HEK293 (cell line): ENCODE results near the gene KLF16.

Experiments used
- CTCF ChIA-PET: fragments of 350-600 bp; formaldehyde crosslinking; extraction: SDS; loops from one replicate; lab custom pipeline; 2021; ENCODE audit warnings: antibody characterized with exemption; lab: Yijun Ruan, JAX
- POLR2A ChIA-PET: fragments of 300-600 bp; formaldehyde crosslinking; extraction: SDS; loops from one replicate; lab custom pipeline; 2020; ENCODE audit warnings: antibody characterized with exemption, inconsistent platforms; lab: Yijun Ruan, JAX
- H3K27ac ChIP-seq: fragments of 200-500 bp; sonication (Bioruptor generic); 2 replicates; pipeline ENCODE4 v1.5.1; 2014; ENCODE audit warnings: low read depth, low read length, control low read depth, inconsistent platforms; ENCODE audit errors: extremely low read depth
- H3K36me3 ChIP-seq, 2 experiments: fragments of 200-500 bp in 1 of 2; sonication (Bioruptor generic) in 1 of 2; 1 replicate in 1 of 2; 2 replicates in 1 of 2; pipeline ENCODE4 v1.5.1; 2014 to 2017; ENCODE audit warnings: inconsistent platforms in 2 of 2, low read length in 2 of 2; ENCODE audit not compliant: control insufficient read depth in 2 of 2, insufficient read depth in 1 of 2
- H3K4me1 ChIP-seq: fragments of 200-500 bp; sonication (Bioruptor generic); 2 replicates; pipeline ENCODE4 v1.5.1; 2014; ENCODE audit warnings: mild to moderate bottlenecking, low read length, inconsistent platforms; ENCODE audit not compliant: control insufficient read depth, insufficient read depth
- H3K4me3 ChIP-seq: 2 replicates; pipeline ENCODE4 v1.5.1; 2011; ENCODE audit warnings: low read depth, mild to moderate bottlenecking, control low read depth, low read length, moderate library complexity
- H3K9me3 ChIP-seq: fragments of 200-500 bp; sonication (Bioruptor generic); 2 replicates; pipeline ENCODE4 v1.5.1; 2014; ENCODE audit warnings: low read depth, low read length, inconsistent platforms; ENCODE audit not compliant: control insufficient read depth, insufficient read depth
- HOXA7 ChIP-seq: sonication (generic); formaldehyde crosslinking; IDR thresholded peaks from 2 replicates; pipeline ENCODE4 v1.8.1; 2022; ENCODE audit warnings: missing genetic modification reagents, borderline replicate concordance
- HOXC10 ChIP-seq: sonication (generic); formaldehyde crosslinking; IDR thresholded peaks from 2 replicates; pipeline ENCODE4 v1.8.1; 2023; ENCODE audit warnings: mild to moderate bottlenecking, missing genetic modification reagents
- KLF10 ChIP-seq: fragments of 450-650 bp; IDR thresholded peaks from 2 replicates; pipeline ENCODE4 v1.5.1; 2018; ENCODE audit warnings: missing biosample characterization, mild to moderate bottlenecking, missing genetic modification characterization
- MEIS1 ChIP-seq: sonication (generic); formaldehyde crosslinking; IDR thresholded peaks from 2 replicates; pipeline ENCODE4 v1.8.1; 2022; ENCODE audit warnings: missing genetic modification reagents, mild to moderate bottlenecking, borderline replicate concordance
- MYNN ChIP-seq: fragments of 450-650 bp; formaldehyde crosslinking; IDR thresholded peaks from 2 replicates; pipeline ENCODE4 v1.5.1; 2016; ENCODE audit warnings: missing biosample characterization, missing genetic modification characterization, borderline replicate concordance
- YY2 ChIP-seq: fragments of 450-650 bp; formaldehyde crosslinking; IDR thresholded peaks from 2 replicates; pipeline ENCODE4 v1.5.1; 2016; ENCODE audit warnings: missing biosample characterization, missing genetic modification characterization
- ZBTB17 ChIP-seq: fragments of 450-650 bp; formaldehyde crosslinking; IDR thresholded peaks from 2 replicates; pipeline ENCODE4 v1.5.1; 2016; ENCODE audit warnings: missing biosample characterization, missing genetic modification characterization
- ZBTB21 ChIP-seq: fragments of 450-650 bp; formaldehyde crosslinking; IDR thresholded peaks from 2 replicates; pipeline ENCODE4 v1.5.1; 2017; ENCODE audit warnings: missing biosample characterization, missing genetic modification characterization
- ZNF112 ChIP-seq: fragments of 450-650 bp; formaldehyde crosslinking; IDR thresholded peaks from 2 replicates; pipeline ENCODE4 v1.5.0; 2017; ENCODE audit warnings: missing biosample characterization, missing genetic modification characterization
- ZNF23 ChIP-seq: fragments of 450-650 bp; formaldehyde crosslinking; IDR thresholded peaks from 2 replicates; pipeline ENCODE4 v1.5.1; 2016; ENCODE audit warnings: missing biosample characterization, missing genetic modification characterization, borderline replicate concordance
- ZNF24 ChIP-seq: fragments of 450-650 bp; formaldehyde crosslinking; IDR thresholded peaks from 2 replicates; pipeline ENCODE4 v1.5.1; 2016; ENCODE audit warnings: missing biosample characterization, missing genetic modification characterization
- ZNF302 ChIP-seq: fragments of 450-650 bp; formaldehyde crosslinking; IDR thresholded peaks from 2 replicates; pipeline ENCODE4 v1.5.1; 2016; ENCODE audit warnings: missing biosample characterization, missing genetic modification characterization, low read depth
- ZNF529 ChIP-seq: fragments of 450-650 bp; formaldehyde crosslinking; IDR thresholded peaks from 2 replicates; pipeline ENCODE4 v1.5.1; 2017; ENCODE audit warnings: missing genetic modification characterization, missing biosample characterization; ENCODE audit not compliant: insufficient replicate concordance
- ZNF560 ChIP-seq: fragments of 450-650 bp; formaldehyde crosslinking; IDR thresholded peaks from 2 replicates; pipeline ENCODE4 v1.5.1; 2017; ENCODE audit warnings: missing biosample characterization, missing genetic modification characterization, borderline replicate concordance
- ZNF837 ChIP-seq: fragments of 450-650 bp; formaldehyde crosslinking; IDR thresholded peaks from 2 replicates; pipeline ENCODE4 v1.5.1; 2016; ENCODE audit warnings: missing biosample characterization, missing genetic modification characterization
- TF ChIP-seq, protein P1 (sequence below): fragments of 450-650 bp; formaldehyde crosslinking; IDR thresholded peaks from 2 replicates; pipeline ENCODE4 v1.5.1; 2016; ENCODE audit warnings: missing biosample characterization, missing genetic modification characterization
- TF ChIP-seq, protein P2 (sequence below): fragments of 450-650 bp; formaldehyde crosslinking; optimal IDR thresholded peaks from 2 replicates; pipeline ENCODE3; 2016; ENCODE audit warnings: missing biosample characterization, mild to moderate bottlenecking, missing genetic modification characterization
- TF ChIP-seq, protein P3 (sequence below): fragments of 450-650 bp; formaldehyde crosslinking; IDR thresholded peaks from 2 replicates; pipeline ENCODE4 v1.5.1; 2016; ENCODE audit warnings: missing biosample characterization, missing genetic modification characterization
- TF ChIP-seq, protein P4 (sequence below): fragments of 450-650 bp; formaldehyde crosslinking; IDR thresholded peaks from 2 replicates; pipeline ENCODE4 v1.5.1; 2017; ENCODE audit warnings: missing biosample characterization, missing genetic modification characterization

KLF16 gene

DNA sequence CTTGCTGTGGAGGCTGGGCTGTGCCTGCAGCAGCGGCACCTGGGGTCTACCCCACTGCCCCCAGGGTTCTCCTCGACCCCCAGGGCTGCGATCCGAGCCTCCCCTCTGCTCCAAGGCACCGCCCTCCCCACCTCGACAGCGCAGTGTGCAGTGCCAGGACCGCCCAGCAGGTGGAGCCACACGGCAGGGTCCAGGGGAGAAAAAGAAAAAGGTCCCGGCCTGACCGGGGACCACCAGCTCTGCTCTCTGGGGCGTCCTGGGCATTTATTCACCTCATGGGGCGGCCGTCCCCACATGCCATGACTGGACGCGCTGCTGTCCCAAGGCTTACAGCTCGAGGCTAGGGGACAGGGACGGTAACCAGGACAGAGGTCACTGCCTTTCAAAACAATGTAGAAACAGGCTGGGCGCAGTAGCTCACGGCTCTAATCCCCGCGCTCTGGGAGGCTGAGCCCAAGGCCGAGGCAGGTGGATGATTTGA lies 25.7 kb downstream of the KLF16 start (continued):
- TF ChIP-seq YY2 (tag by site-specific recombination) = no peak

DNA sequence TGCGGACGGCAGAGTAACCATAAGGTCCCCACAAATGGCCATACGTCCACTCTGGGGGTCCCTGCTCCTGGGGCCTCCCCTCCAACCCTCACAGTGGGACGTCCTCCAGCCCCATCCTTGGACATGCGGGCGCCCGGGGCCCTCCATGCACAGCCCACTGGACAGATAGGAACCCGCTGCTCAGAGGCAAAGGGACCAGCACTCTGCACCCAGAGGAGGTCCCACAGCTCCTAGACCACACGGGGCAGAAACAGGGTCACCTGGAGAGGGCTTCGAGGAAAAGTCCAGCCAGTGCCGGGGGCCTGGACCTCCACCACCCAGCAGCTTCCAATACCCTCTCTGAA lies 26.2 kb downstream of the KLF16 start:
- H3K4me1 ChIP-seq = no peaks in the 10 kb centered on the region
- no peak overlapping the region for H3K27ac ChIP-seq
- H3K4me3 ChIP-seq = no peak overlapping the region
- TF ChIP-seq KLF10 (tag by site-specific recombination) (no peak), ZBTB17 (no peak), ZNF529 (no peak), ZNF302 (tag by site-specific recombination) (no peak), MYNN (tag by site-specific recombination) (no peak), ZBTB21 (no peak), ZNF112 (tag by site-specific recombination) (no peak), HOXC10 (CRISPR knock-in tag) (no peak), MEIS1 (no peak), HOXA7 (CRISPR knock-in tag) (no peak), ZNF837 (tag by site-specific recombination) (no peak), ZNF24 (no peak), ZNF560 (no peak), ZNF23 (no peak)
- TF ChIP-seq, protein P1, sequence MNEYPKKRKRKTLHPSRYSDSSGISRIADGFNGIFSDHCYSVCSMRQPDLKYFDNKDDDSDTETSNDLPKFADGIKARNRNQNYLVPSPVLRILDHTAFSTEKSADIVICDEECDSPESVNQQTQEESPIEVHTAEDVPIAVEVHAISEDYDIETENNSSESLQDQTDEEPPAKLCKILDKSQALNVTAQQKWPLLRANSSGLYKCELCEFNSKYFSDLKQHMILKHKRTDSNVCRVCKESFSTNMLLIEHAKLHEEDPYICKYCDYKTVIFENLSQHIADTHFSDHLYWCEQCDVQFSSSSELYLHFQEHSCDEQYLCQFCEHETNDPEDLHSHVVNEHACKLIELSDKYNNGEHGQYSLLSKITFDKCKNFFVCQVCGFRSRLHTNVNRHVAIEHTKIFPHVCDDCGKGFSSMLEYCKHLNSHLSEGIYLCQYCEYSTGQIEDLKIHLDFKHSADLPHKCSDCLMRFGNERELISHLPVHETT = no peak
- TF ChIP-seq, protein P2, sequence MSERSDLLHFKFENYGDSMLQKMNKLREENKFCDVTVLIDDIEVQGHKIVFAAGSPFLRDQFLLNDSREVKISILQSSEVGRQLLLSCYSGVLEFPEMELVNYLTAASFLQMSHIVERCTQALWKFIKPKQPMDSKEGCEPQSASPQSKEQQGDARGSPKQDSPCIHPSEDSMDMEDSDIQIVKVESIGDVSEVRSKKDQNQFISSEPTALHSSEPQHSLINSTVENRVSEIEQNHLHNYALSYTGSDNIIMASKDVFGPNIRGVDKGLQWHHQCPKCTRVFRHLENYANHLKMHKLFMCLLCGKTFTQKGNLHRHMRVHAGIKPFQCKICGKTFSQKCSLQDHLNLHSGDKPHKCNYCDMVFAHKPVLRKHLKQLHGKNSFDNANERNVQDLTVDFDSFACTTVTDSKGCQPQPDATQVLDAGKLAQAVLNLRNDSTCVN (tag by site-specific recombination) = no peak
- TF ChIP-seq, protein P3, sequence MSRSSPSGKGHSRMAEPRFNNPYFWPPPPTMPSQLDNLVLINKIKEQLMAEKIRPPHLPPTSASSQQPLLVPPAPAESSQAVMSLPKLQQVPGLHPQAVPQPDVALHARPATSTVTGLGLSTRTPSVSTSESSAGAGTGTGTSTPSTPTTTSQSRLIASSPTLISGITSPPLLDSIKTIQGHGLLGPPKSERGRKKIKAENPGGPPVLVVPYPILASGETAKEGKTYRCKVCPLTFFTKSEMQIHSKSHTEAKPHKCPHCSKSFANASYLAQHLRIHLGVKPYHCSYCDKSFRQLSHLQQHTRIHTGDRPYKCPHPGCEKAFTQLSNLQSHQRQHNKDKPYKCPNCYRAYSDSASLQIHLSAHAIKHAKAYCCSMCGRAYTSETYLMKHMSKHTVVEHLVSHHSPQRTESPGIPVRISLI (tag by site-specific recombination) = no peak
- TF ChIP-seq, protein P4, sequence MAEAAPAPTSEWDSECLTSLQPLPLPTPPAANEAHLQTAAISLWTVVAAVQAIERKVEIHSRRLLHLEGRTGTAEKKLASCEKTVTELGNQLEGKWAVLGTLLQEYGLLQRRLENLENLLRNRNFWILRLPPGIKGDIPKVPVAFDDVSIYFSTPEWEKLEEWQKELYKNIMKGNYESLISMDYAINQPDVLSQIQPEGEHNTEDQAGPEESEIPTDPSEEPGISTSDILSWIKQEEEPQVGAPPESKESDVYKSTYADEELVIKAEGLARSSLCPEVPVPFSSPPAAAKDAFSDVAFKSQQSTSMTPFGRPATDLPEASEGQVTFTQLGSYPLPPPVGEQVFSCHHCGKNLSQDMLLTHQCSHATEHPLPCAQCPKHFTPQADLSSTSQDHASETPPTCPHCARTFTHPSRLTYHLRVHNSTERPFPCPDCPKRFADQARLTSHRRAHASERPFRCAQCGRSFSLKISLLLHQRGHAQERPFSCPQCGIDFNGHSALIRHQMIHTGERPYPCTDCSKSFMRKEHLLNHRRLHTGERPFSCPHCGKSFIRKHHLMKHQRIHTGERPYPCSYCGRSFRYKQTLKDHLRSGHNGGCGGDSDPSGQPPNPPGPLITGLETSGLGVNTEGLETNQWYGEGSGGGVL (tag by site-specific recombination) = no peak
- H3K36me3 ChIP-seq = peaks cover 0 to 12% of the 10 kb centered on the region in 2 experiments; a peak in 2 of 3 replicates
- H3K9me3 ChIP-seq = no peaks in the 10 kb centered on the region
- ChIA-PET CTCF (interaction anchor here (0.5 to 5.3 kb wide), 21 partner anchors 8 to 315 kb away, joined by 3 to 53 read pairs (median 5); partner anchors contain the start of gene REXO1), POLR2A (interaction anchor here (0.8 to 1.9 kb wide), 4 partner anchors 9 to 13 kb away, joined by 3 to 5 read pairs (median 4); no protein-coding TSS in a partner anchor)
